GM12878 (cell line): ENCODE results near the gene NUP214. TPM values are rescaled to one million over a fixed set of nuclear protein-coding genes. Genes with fewer than 3 reads are reported as not detected.

Experiments used
- ATAC-seq: fragments of 200-7000 bp; cut with Tn5 transposase; 3 replicates; pipeline ENCODE4 v1.9.1; 2020; ENCODE audit warnings: mild to moderate bottlenecking, moderate library complexity
- BruUV-seq: library from RNA; stranded (reverse); fragments of 400-500 nt; replicated peaks from 2 replicates; lab custom pipeline; 2021; lab: Mats Ljungman, UMichigan
- CTCF ChIA-PET: fragments of 300-600 bp; sonication (Branson Sonifier 250); formaldehyde crosslinking; extraction: SDS; loops from one replicate; lab custom pipeline; 2021; ENCODE audit warnings: inconsistent platforms; lab: Yijun Ruan, JAX
- POLR2A ChIA-PET: fragments of 350-600 bp; formaldehyde crosslinking; extraction: SDS; loops from one replicate; lab custom pipeline; 2021; ENCODE audit warnings: inconsistent platforms; lab: Charles Lee
- RAD21 ChIA-PET: fragments of 300-600 bp; sonication (Branson Sonifier 250); formaldehyde crosslinking; loops from one replicate; lab custom pipeline; 2023; ENCODE audit warnings: antibody characterized with exemption; ENCODE audit not compliant: unreplicated experiment; lab: Charles Lee
- SMC1A ChIA-PET: fragments of 300-600 bp; sonication (Branson Sonifier 250); formaldehyde crosslinking; loops from one replicate; lab custom pipeline; 2023; ENCODE audit not compliant: unreplicated experiment, uncharacterized antibody; lab: Charles Lee
- DNase-seq: peaks from one replicate; pipeline ENCODE4 v3.0.0-alpha.2; 2011; ENCODE audit warnings: low read depth, low spot score
- FAIRE-seq: peaks from 3 replicates; lab custom pipeline; 2011; peaks lifted over from hg19 to GRCh38; lab: Jason Lieb, UNC
- H2AFZ ChIP-seq: 2 replicates; pipeline ENCODE4 v1.6.0; 2011; ENCODE audit warnings: low read depth, low read length, control low read depth; ENCODE audit not compliant: control insufficient read depth
- H3K27ac ChIP-seq: 2 replicates; pipeline ENCODE4 v1.5.1; 2011; ENCODE audit warnings: control low read depth; ENCODE audit not compliant: control insufficient read depth, insufficient read depth
- H3K27me3 ChIP-seq, 2 experiments: replicated peaks in 1 of 2; 2 replicates each; pipeline versions ENCODE4 v1.6.0 to v1.6.1; 2011; ENCODE audit warnings: low read length in 1 of 2; ENCODE audit not compliant: control insufficient read depth in 2 of 2, insufficient read depth in 2 of 2
- H3K36me3 ChIP-seq, 2 experiments: 2 replicates each; pipeline ENCODE4 v1.5.1; 2011; ENCODE audit warnings: low read length in 1 of 2; ENCODE audit not compliant: control insufficient read depth in 2 of 2, insufficient read depth in 2 of 2
- H3K4me1 ChIP-seq: 2 replicates; pipeline ENCODE4 v1.6.1; 2011; ENCODE audit warnings: mild to moderate bottlenecking, low read length, moderate library complexity, mixed read lengths; ENCODE audit not compliant: control insufficient read depth, insufficient read depth
- H3K4me2 ChIP-seq: 2 replicates; pipeline ENCODE4 v1.6.0; 2011; ENCODE audit warnings: control low read depth; ENCODE audit not compliant: control insufficient read depth, insufficient read depth
- H3K4me3 ChIP-seq: fragments of 200-600 bp; sonication (generic); 2 replicates; pipeline ENCODE4 v1.5.1; 2016
- H3K79me2 ChIP-seq: 2 replicates; pipeline ENCODE4 v1.6.0; 2011; ENCODE audit warnings: low read length; ENCODE audit not compliant: control insufficient read depth, insufficient read depth
- H3K9ac ChIP-seq: 2 replicates; pipeline ENCODE4 v1.8.0; 2011; ENCODE audit warnings: low read length, control low read depth, mixed read lengths; ENCODE audit not compliant: control insufficient read depth, insufficient read depth
- H3K9me3 ChIP-seq: replicated peaks from 3 replicates; pipeline ENCODE4 v1.5.1; 2011; ENCODE audit warnings: mild to moderate bottlenecking, low read length; ENCODE audit not compliant: control insufficient read depth, insufficient read depth
- H4K20me1 ChIP-seq: 2 replicates; pipeline ENCODE4 v1.6.0; 2011; ENCODE audit not compliant: control insufficient read depth, insufficient read depth
- CBX5 ChIP-seq: sonication (generic); IDR thresholded peaks from 2 replicates; pipeline ENCODE4 v1.6.1; 2016; ENCODE audit warnings: low read depth, moderate library complexity, mild to moderate bottlenecking, inconsistent platforms
- IRF5 ChIP-seq: fragments of 450-650 bp; IDR thresholded peaks from 2 replicates; pipeline ENCODE4 v1.6.1; 2017; ENCODE audit warnings: borderline replicate concordance
- LARP7 ChIP-seq: fragments of 450-650 bp; IDR thresholded peaks from 2 replicates; pipeline ENCODE4 v1.6.1; 2017; ENCODE audit warnings: mild to moderate bottlenecking
- SPI1 ChIP-seq: IDR thresholded peaks from 2 replicates; pipeline ENCODE4 v1.6.1; 2011; ENCODE audit warnings: low read depth, mild to moderate bottlenecking, low read length, moderate library complexity, borderline replicate concordance; ENCODE audit not compliant: insufficient read depth
- ZNF384 ChIP-seq: IDR thresholded peaks from 2 replicates; pipeline ENCODE4 v1.6.1; 2012; ENCODE audit warnings: low read depth, mild to moderate bottlenecking, low read length, improper control_type of control experiment, borderline replicate concordance
- WGBS: methylation state at CpG from one replicate; pipeline ENCODE4 v1.1.6; 2016; ENCODE audit warnings: low lambda C conversion rate; ENCODE audit not compliant: insufficient replicate concordance, insufficient coverage; ENCODE audit errors: missing lambda C conversion rate; 5-methylcytosine and 5-hydroxymethylcytosine counted together
- in situ Hi-C: fragments of 300-500 bp; cut with MboI; formaldehyde crosslinking; loops from 9 replicates; pipeline ENCODE4 v1.14.3; 2018; ENCODE audit warnings: mixed read lengths
- intact Hi-C: fragments of 100-400 bp; cut with micrococcal nuclease; formaldehyde crosslinking; loops from one replicate; pipeline ENCODE4 v1.14.2; 2022; ENCODE audit not compliant: unreplicated experiment
- polyA plus RNA-seq, 11 experiments: library from polyadenylated mRNA; depleted of rRNA in 4 of 11; unstranded in 6 of 11; stranded (reverse) in 5 of 11; fragments of >200 nt; fragmentation: Nextera tagmentation in 4 of 11; fragmentation: Illumina TruSeq in 1 of 11; extraction: Ambion mirVana in 4 of 11; extraction: Trizol in 1 of 11; gene quantifications; 1 replicate in 1 of 11; 2 replicates in 10 of 11; pipeline versions ENCODE4 v1.2.1 to v1.2.3, GENCODE V29; 2011 to 2016; ENCODE audit warnings: inconsistent platforms in 2 of 11, missing spikeins in 2 of 11, low read depth in 1 of 11
- total RNA-seq, 4 experiments: library from RNA; depleted of rRNA in 3 of 4; stranded (reverse); fragments of >200 nt in 3 of 4; fragmentation: Illumina TruSeq in 1 of 4; extraction: Trizol in 1 of 4; gene quantifications; 2 replicates each; pipeline versions ENCODE4 v1.2.1 to v1.2.3, GENCODE V29; 2013 to 2021

NUP214 gene
- total and polyA plus RNA-seq, 10 of the 15 experiments (the other 5 are each of a cell fraction or from before 2014, with no cell fraction given), result 11.7 to 53.8 (median 17.6) TPM

- WGBS, result 26% methylated on average over 5 of the region's 5 CpGs
- 0 out of 4 replicates have a peak, but pooled peaks cover 0 to 2% of the 10 kb centered on the region in 2 experiments for H3K27me3 ChIP-seq
- ATAC-seq (no peak), FAIRE-seq (no peak), DNase-seq (no peak)
- intact Hi-C loops, result no loop called here
- BruUV-seq, result no TSS peak
- no peaks in the 10 kb centered on the region for H4K20me1 ChIP-seq
- H3K79me2 ChIP-seq, result no peaks in the 10 kb centered on the region
- H3K9ac ChIP-seq, result no peak overlapping the region
- no peaks in the 10 kb centered on the region for H3K36me3 ChIP-seq
- RAD21 ChIA-PET, result no interaction called here
- H3K4me1 ChIP-seq, result no peaks in the 10 kb centered on the region
- H3K4me2 ChIP-seq, result no peak overlapping the region
- no peak overlapping the region for H3K27ac ChIP-seq
- no peaks in the 10 kb centered on the region for H3K9me3 ChIP-seq
- H2AFZ ChIP-seq, result no peak overlapping the region
- no peak for TF ChIP-seq CBX5
- no peak for TF ChIP-seq SPI1
- no peak for TF ChIP-seq ZNF384
- POLR2A ChIA-PET, result no interaction called here
- SMC1A ChIA-PET, result no interaction called here
- H3K4me3 ChIP-seq, result no peak overlapping the region
- CTCF ChIA-PET, result no interaction called here
- in situ Hi-C loops, result no loop called here
Measured at GRCh38 chr9:131104016-131104740, 21.2 kb upstream of the NUP214 start.

GRCh38 chr9:131105952-131106351, 19.4 kb upstream of the NUP214 start:
- ATAC-seq (no peak), DNase-seq (no peak), FAIRE-seq (no peak)
- no peak for TF ChIP-seq IRF5
- no peak for TF ChIP-seq LARP7
- H3K9me3 ChIP-seq, result no peaks in the 10 kb centered on the region
- no peak overlapping the region for H3K9ac ChIP-seq
- H2AFZ ChIP-seq, result no peak overlapping the region
- no peaks in the 10 kb centered on the region for H3K4me1 ChIP-seq
- 0 out of 4 replicates have a peak, but pooled peaks cover 0 to 2% of the 10 kb centered on the region in 2 experiments for H3K27me3 ChIP-seq
- no peak overlapping the region for H3K27ac ChIP-seq
- RAD21 ChIA-PET, result no interaction called here
- SMC1A ChIA-PET, result no interaction called here
- H3K4me2 ChIP-seq, result no peak overlapping the region
- H4K20me1 ChIP-seq, result no peaks in the 10 kb centered on the region
- CTCF ChIA-PET, result no interaction called here
- WGBS, result 54% methylated on average over 8 of the region's 8 CpGs
- intact Hi-C loops (no loop called here), in situ Hi-C loops (no loop called here)
- no peaks in the 10 kb centered on the region for H3K36me3 ChIP-seq
- no peak overlapping the region for H3K4me3 ChIP-seq
- no peaks in the 10 kb centered on the region for H3K79me2 ChIP-seq
- POLR2A ChIA-PET, result no interaction called here
- BruUV-seq, result no TSS peak
